Measurements from ENCODE around the gene ALKBH5. TPM values are rescaled to one million over a fixed set of nuclear protein-coding genes. Genes with fewer than 3 reads are reported as not detected.

The ALKBH5 gene
- total RNA-seq, 1 experiment from 2014 or later: 101 TPM

DNA sequence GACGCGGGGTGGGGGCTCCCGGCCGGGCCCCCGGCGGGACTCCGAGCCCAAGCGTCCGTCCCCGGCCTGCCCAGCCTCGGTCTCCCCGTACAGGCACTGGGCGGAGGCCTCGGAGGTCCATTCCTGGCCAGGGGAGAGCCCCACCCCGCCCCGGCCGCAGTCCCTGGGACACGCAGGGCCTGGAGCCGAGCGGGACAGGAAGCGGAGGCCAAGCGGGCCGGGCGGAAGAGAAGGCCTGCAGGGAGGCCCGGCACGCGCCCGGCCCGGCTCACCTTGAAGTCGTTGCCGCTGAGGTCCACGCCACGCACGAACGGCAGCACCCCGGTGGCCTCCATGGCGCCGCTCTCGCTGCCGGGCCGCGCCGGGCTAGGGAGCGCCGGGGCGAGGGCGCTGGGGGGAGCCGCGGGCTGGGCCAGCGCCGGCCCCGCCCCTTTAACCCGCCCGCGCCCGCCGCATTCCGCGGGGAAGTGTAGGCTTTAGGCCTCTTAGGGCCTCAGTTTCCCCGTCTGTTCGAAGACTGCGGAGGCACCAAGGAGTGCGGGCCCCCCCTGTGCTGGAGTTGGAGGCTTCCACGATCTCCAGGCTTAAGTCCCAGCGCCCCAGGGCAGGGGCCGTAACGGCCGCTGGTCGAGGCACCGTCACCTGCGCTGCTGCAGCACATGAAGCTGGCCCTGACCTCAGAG is 74.9 kb downstream of the ALKBH5 start, which contains the start of gene FLII:
Gene FLII, minus strand, starts transcription at position 383 of the 683 bp plus-strand sequence. Its CDS starts 48 bp downstream, at position 335.
- no peaks in the 10 kb centered on the region for H3K27me3 ChIP-seq (ENCODE audit: control insufficient read depth, insufficient read depth, low read length)
- peak; percentile 92 for DNase-seq
- H3K4me3 ChIP-seq (ENCODE audit: insufficient read depth, low read depth, low read length): peak within 1 kb of the TSS; percentile 92
- peaks cover 21% of the 10 kb centered on the region for H3K36me3 ChIP-seq (replicated peaks; ENCODE audit: control insufficient read depth, insufficient read depth, low read length)

Other genes with a start within 250 kb of the ALKBH5 start
- 3.1 and 4.6 TPM in 2 replicates for gene TOM1L2, start 211.4 kb upstream of the ALKBH5 start, total RNA-seq (2014; rRNA removed; shearing (Covaris generic))
- 0.17 and 5.0 TPM in 2 replicates for gene DRC3, start 211.0 kb upstream of the ALKBH5 start, total RNA-seq (2014; rRNA removed; shearing (Covaris generic))
- gene ATPAF2, start 144.7 kb upstream of the ALKBH5 start, total RNA-seq (2014; rRNA removed; shearing (Covaris generic)): 17.9 and 22.4 TPM in 2 replicates
- gene GID4, start 144.4 kb upstream of the ALKBH5 start, total RNA-seq (2014; rRNA removed; shearing (Covaris generic)): 11.1 and 12.9 TPM in 2 replicates
- gene DRG2, start 95.9 kb upstream of the ALKBH5 start, total RNA-seq (2014; rRNA removed; shearing (Covaris generic)): 60.0 and 66.4 TPM in 2 replicates
- gene MYO15A, start 75.1 kb upstream of the ALKBH5 start, total RNA-seq (2014; rRNA removed; shearing (Covaris generic)): 0.52 and 1.4 TPM in 2 replicates
- gene LLGL1, start 41.8 kb downstream of the ALKBH5 start, total RNA-seq (2014; rRNA removed; shearing (Covaris generic)): 81.6 and 85.1 TPM in 2 replicates
- gene FLII, start 74.9 kb downstream of the ALKBH5 start, total RNA-seq (2014; rRNA removed; shearing (Covaris generic)): 199 and 225 TPM in 2 replicates
- gene MIEF2, start 76.8 kb downstream of the ALKBH5 start, total RNA-seq (2014; rRNA removed; shearing (Covaris generic)): 16.2 and 17.3 TPM in 2 replicates
- gene TOP3A, start 131.2 kb downstream of the ALKBH5 start, total RNA-seq (2014; rRNA removed; shearing (Covaris generic)): 36.7 and 48.0 TPM in 2 replicates
- 13.1 and 14.4 TPM in 2 replicates for gene SMCR8, start 131.5 kb downstream of the ALKBH5 start, total RNA-seq (2014; rRNA removed; shearing (Covaris generic))
- 76.3 and 85.7 TPM in 2 replicates for gene SHMT1, start 179.7 kb downstream of the ALKBH5 start, total RNA-seq (2014; rRNA removed; shearing (Covaris generic))
- gene EVPLL, start 193.9 kb downstream of the ALKBH5 start, total RNA-seq (2014; rRNA removed; shearing (Covaris generic)): not detected in 2 replicates

Data from H7 (cell line).